OCI-LY7 (cell line): ENCODE measurements around the gene GCSAM.

Source experiments
- EZH2phosphoT487 ChIP-seq: fragments of 200-600 bp; sonication (generic); IDR thresholded peaks from 2 replicates; pipeline ENCODE4 v1.6.1; 2018; ENCODE audit warnings: low read depth, borderline replicate concordance, mild to moderate bottlenecking, mixed run types, antibody characterized with exemption, low read length, moderate library complexity, mixed read lengths
- TF ChIP-seq, protein P1 (sequence below): fragments of 200-600 bp; sonication (generic); conservative IDR thresholded peaks from 2 replicates; pipeline ENCODE4 v1.5.1; 2014; ENCODE audit warnings: mild to moderate bottlenecking, antibody characterized with exemption, low read length, moderate library complexity, mixed read lengths

GRCh38 chr3:112136959-112137693, 4.1 kb upstream of the GCSAM start:
- TF ChIP-seq, protein P1, sequence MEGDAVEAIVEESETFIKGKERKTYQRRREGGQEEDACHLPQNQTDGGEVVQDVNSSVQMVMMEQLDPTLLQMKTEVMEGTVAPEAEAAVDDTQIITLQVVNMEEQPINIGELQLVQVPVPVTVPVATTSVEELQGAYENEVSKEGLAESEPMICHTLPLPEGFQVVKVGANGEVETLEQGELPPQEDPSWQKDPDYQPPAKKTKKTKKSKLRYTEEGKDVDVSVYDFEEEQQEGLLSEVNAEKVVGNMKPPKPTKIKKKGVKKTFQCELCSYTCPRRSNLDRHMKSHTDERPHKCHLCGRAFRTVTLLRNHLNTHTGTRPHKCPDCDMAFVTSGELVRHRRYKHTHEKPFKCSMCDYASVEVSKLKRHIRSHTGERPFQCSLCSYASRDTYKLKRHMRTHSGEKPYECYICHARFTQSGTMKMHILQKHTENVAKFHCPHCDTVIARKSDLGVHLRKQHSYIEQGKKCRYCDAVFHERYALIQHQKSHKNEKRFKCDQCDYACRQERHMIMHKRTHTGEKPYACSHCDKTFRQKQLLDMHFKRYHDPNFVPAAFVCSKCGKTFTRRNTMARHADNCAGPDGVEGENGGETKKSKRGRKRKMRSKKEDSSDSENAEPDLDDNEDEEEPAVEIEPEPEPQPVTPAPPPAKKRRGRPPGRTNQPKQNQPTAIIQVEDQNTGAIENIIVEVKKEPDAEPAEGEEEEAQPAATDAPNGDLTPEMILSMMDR, result peak; percentile 93
- TF ChIP-seq EZH2phosphoT487, result no peak
